ENCODE measurements around the gene CHERP.

DNA sequence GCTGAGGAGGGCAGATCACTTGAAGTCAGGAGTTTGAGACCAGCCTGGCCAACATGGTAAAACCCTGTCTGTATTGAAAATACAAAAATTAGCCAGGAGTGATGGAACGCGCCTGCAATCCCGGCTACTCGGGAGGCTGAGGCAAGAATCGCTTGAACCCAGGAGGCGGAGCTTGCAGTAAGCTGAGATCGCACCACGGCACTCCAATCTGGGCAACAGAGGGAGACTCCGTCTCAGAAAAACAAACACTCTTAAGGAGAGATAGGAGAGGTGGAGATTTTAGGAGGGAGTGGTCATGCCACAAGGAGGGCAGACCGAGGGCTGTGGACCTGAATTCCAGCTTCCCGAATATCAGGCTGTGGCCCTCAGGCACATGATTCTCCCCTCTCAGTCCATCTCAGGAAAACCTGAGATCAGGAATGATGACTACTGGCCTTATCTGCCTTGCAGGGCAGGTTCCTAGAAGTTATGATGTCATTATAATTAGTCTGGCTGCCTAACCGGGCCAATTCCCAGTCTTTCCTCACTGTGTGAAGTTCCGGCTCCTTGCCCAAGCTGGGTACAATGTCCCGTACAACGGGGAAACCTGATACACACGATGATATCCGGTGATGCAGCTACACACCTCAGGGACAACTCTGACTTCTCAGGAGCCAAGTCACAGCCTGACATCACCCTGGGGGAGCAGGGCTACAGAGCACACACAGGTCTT, 27.5 kb upstream of the CHERP start:
- TF ChIP-seq CTCF (IDR thresholded peaks at IDR 0.05) (no peak), POLR2AphosphoS5 (IDR thresholded peaks at IDR 0.05) (no peak), POLR2A (IDR thresholded peaks at IDR 0.05) (no peak)
